Stimulated activated naive CD8-positive, alpha-beta T cell treated with anti-CD3 and anti-CD28 coated beads, Interleukin-15, amount 100 ng/mL, for 72 hours (primary cell): Measurements from ENCODE around the gene NCKIPSD.

Experiments used
- ATAC-seq: fragments of 150-1000 bp; cut with Tn5 transposase; 2 replicates; pipeline ENCODE4 v1.10.0; 2021; ENCODE audit warnings: mild to moderate bottlenecking, moderate library complexity
- DNase-seq, 2 donors: peaks; one replicate each; pipeline ENCODE4 v3.0.0; 2021 to 2022
- H3K27ac Mint-ChIP-seq, 2 donors: one replicate each; pipeline ENCODE4 v1.8.0; 2022; ENCODE audit warnings: mild to moderate bottlenecking in 2 of 2, mixed read lengths in 2 of 2, moderate library complexity in 2 of 2
- H3K27me3 Mint-ChIP-seq: one replicate; pipeline ENCODE4 v1.8.0; 2022; ENCODE audit warnings: mixed read lengths
- H3K4me1 Mint-ChIP-seq: one replicate; pipeline ENCODE4 v1.8.0; 2022; ENCODE audit warnings: mild to moderate bottlenecking, mixed read lengths
- H3K4me3 Mint-ChIP-seq, 2 donors: one replicate each; pipeline ENCODE4 v1.8.0; 2022; ENCODE audit warnings: mild to moderate bottlenecking in 2 of 2, mixed read lengths in 2 of 2, moderate library complexity in 1 of 2
- H3K9me3 Mint-ChIP-seq, 2 donors: one replicate each; pipeline ENCODE4 v1.8.0; 2022; ENCODE audit warnings: mixed read lengths in 2 of 2

NCKIPSD gene

GRCh38 chr3:48672522-48672921 is 13.2 kb downstream of the NCKIPSD start:
- H3K9me3 Mint-ChIP-seq = no peaks in the 10 kb centered on the region
- no peak for DNase-seq
- H3K27me3 Mint-ChIP-seq = no peaks in the 10 kb centered on the region
- no peak for ATAC-seq
- no peaks in the 10 kb centered on the region for H3K4me1 Mint-ChIP-seq
- H3K4me3 Mint-ChIP-seq = no peak overlapping the region
- no peak overlapping the region for H3K27ac Mint-ChIP-seq

DNA sequence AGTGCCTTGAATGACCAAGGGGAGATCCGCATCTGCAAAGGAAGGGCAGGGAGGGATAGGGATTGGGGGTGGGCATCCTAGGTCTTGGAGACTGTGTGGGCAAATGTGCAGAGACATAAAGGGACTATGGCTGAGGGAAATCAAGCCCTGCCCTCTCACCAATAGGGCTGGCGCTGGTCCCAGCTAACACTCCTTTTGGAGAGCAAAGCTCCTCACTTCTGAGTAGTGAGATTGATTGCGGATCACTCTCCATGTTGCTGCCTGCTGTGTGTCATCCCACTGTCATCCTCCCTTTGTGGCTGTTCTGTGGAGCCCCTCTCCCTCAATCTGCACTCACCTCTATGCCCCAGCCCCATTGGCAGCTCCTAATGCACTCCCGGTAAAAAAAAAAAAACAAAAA is 20.8 kb downstream of the NCKIPSD start:
- DNase-seq = no peak
- Mint-ChIP-seq H3K27ac (no peak overlapping the region), H3K27me3 (peaks cover 40% of the 10 kb centered on the region), H3K9me3 (no peaks in the 10 kb centered on the region), H3K4me3 (no peak overlapping the region), H3K4me1 (peaks cover 33% of the 10 kb centered on the region)
- ATAC-seq = no peak

DNA sequence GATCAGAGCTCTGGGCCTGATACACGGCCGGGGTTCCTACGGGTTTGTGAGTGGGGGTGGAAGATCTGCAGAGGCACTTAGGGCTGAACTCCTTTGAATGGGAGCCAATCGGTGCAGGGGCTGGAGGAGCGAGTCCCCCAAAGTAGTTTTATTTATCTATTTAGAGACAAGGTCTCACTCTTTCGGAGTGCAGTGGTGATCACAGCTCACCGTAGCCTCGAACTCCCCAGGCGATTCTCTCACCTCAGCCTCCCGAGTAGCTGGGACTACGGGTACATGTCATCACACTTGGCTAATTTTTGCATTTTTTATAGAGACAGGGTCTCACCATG is 21.4 kb downstream of the NCKIPSD start:
- Mint-ChIP-seq H3K4me3 (peak overlapping the region; percentile 92), H3K9me3 (no peaks in the 10 kb centered on the region), H3K4me1 (peaks cover 33% of the 10 kb centered on the region), H3K27ac (peak overlapping the region in 1 of 2 donors; percentile 93), H3K27me3 (peaks cover 45% of the 10 kb centered on the region)
- ATAC-seq (no peak), DNase-seq (no peak)

DNA sequence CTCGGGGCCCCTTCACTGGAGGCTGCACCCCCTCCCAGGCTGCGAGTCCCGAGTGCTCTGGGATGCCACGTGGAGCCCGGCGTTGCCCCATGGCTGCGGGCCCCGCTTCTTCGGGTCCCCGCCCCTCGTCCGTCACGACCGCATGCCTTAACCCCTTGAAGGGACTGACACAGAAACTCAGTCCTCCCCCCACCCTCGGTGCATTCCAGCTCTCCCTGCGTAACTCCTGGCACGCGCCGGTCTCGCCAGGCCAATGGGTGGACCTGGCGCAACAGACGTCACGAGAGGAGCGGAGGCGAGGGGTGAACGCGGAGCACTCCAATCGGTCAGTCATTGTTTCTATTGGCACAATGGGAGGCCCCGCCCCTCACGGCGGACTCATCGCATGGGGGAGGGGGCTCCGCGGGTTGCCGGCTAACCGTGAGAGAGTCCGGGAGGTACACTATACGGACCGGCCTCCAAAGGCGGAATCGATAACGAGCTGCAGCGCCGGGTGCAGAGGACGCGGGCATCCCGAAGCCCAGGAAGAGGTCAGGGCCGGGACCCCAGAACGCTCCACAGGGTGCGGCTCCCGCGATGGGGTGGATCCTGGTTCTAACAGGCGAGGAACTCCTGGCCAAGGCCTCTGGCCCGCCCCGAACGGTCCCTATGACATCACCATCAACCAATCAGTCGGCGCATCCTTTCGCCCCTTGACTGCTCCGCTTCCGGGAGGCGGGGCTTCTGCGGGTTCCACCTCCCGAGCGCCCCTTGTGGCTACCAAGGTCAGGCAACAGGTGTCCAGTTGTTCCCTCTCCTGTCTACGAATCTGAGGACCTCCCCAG is 22.0 kb downstream of the NCKIPSD start:
- peak overlapping the region; percentile 92 for H3K4me3 Mint-ChIP-seq
- peak overlapping the region; percentile 92 to 93 for H3K27ac Mint-ChIP-seq
- peaks cover 33% of the 10 kb centered on the region for H3K4me1 Mint-ChIP-seq
- DNase-seq = peak; percentile 94 to 96
- peak; percentile 91 for ATAC-seq
- H3K27me3 Mint-ChIP-seq = peaks cover 45% of the 10 kb centered on the region
- H3K9me3 Mint-ChIP-seq = no peaks in the 10 kb centered on the region

DNA sequence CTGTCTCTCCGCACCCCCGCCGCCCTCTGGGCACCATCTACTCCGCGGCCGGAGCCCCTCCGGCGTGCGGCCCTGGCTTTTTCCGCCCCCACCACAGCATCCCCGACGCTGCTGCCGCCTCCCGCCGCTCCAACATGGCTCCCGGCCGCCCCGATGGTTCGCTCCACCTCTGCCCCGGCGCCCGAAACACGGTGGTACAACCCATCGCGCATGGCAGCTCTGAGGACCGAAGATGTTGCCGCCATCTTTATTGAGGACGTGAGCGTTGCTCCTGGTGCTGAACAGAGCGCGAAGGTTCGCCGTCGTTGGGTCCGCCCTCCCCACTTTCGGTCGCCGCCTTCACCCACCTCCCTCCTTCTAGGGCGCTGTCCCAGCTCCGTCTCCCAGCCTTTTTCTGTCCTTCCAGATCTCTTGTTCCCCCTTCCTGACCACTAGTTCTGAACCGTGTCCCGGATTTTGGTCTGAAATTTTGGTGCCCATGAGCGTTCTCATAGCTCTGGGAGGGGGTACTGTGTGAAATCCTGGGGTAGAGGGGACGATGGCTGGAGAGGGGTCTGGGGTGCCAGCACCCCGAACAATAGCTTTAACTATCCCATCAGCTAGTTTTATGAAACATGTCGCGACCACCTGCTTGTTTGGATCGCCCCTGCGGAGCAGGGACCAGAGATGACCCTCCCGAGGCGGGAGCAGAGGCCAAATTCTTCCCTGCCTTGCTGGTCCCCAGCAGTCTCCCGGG is 22.8 kb downstream of the NCKIPSD start, which contains the start of gene CELSR3:
TSS of gene CELSR3 (minus strand) at position 134 of the 736 bp plus-strand sequence. CDS start 252 bp downstream, outside the sequence.
- Mint-ChIP-seq H3K27ac (peak within 1 kb of the TSS; percentile 92 to 93), H3K4me3 (peak within 1 kb of the TSS; percentile 92), H3K27me3 (peaks cover 45% of the 10 kb centered on the region), H3K4me1 (peaks cover 33% of the 10 kb centered on the region), H3K9me3 (no peaks in the 10 kb centered on the region)
- ATAC-seq = peak; percentile 55
- peak; percentile 69 to 82 for DNase-seq

DNA sequence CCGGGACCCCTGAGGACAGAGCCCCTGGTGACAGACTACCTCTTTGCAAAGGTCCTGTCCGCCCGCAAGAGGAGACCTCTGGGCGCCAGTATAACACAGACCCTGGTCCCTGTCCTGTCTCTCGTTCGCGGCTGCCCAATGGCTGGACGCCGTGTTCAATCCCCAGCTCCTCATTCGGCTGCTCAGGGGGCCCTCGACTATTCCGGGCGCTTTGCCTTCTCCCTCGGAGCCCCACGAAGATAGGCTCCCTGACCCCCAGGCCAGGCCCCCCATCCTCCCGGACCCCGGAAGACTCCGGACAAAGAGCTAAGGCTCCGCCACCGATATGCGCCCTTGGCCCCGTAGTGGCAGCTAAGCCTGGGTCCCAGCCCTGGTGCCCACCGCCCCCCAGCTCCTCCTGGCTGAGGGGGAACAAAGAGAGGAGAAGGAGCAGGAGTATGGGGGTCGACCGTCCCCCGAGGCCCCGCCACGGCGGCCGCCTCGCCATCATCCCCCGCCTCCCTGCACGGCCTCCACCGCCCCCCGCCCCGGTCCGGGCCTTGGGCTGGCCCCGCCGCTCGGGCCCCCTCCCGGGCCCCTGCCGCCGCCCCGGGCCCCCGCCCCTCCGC is 23.5 kb downstream of the NCKIPSD start:
- Mint-ChIP-seq H3K4me1 (peaks cover 38% of the 10 kb centered on the region), H3K9me3 (no peaks in the 10 kb centered on the region), H3K4me3 (peak overlapping the region; percentile 71 to 92), H3K27me3 (peaks cover 45% of the 10 kb centered on the region), H3K27ac (no peak overlapping the region)
- DNase-seq = no peak
- no peak for ATAC-seq

GRCh38 chr3:48661501-48662144 is 24.1 kb downstream of the NCKIPSD start:
- DNase-seq (peak; percentile 75 to 86), ATAC-seq (no peak)
- H3K9me3 Mint-ChIP-seq = no peaks in the 10 kb centered on the region
- H3K27me3 Mint-ChIP-seq = peaks cover 45% of the 10 kb centered on the region
- H3K27ac Mint-ChIP-seq = no peak overlapping the region
- H3K4me1 Mint-ChIP-seq = peaks cover 44% of the 10 kb centered on the region
- H3K4me3 Mint-ChIP-seq = peak overlapping the region; percentile 54 to 71

GRCh38 chr3:48660800-48661400 is 24.8 kb downstream of the NCKIPSD start:
- H3K4me3 Mint-ChIP-seq = peak overlapping the region; percentile 45 to 54
- no peak for DNase-seq
- H3K4me1 Mint-ChIP-seq = peaks cover 47% of the 10 kb centered on the region
- no peak for ATAC-seq
- peak overlapping the region in 1 of 2 donors; percentile 78 for H3K27ac Mint-ChIP-seq
- H3K27me3 Mint-ChIP-seq = peaks cover 45% of the 10 kb centered on the region
- no peaks in the 10 kb centered on the region for H3K9me3 Mint-ChIP-seq

GRCh38 chr3:48656841-48657281 is 28.9 kb downstream of the NCKIPSD start:
- peak overlapping the region; percentile 84 to 90 for H3K4me3 Mint-ChIP-seq
- DNase-seq = peak; percentile 50 to 63
- peaks cover 24% of the 10 kb centered on the region for H3K27me3 Mint-ChIP-seq
- H3K9me3 Mint-ChIP-seq = no peaks in the 10 kb centered on the region
- peak overlapping the region; percentile 87 to 91 for H3K27ac Mint-ChIP-seq
- peak; percentile 26 for ATAC-seq
- peaks cover 43% of the 10 kb centered on the region for H3K4me1 Mint-ChIP-seq

DNA sequence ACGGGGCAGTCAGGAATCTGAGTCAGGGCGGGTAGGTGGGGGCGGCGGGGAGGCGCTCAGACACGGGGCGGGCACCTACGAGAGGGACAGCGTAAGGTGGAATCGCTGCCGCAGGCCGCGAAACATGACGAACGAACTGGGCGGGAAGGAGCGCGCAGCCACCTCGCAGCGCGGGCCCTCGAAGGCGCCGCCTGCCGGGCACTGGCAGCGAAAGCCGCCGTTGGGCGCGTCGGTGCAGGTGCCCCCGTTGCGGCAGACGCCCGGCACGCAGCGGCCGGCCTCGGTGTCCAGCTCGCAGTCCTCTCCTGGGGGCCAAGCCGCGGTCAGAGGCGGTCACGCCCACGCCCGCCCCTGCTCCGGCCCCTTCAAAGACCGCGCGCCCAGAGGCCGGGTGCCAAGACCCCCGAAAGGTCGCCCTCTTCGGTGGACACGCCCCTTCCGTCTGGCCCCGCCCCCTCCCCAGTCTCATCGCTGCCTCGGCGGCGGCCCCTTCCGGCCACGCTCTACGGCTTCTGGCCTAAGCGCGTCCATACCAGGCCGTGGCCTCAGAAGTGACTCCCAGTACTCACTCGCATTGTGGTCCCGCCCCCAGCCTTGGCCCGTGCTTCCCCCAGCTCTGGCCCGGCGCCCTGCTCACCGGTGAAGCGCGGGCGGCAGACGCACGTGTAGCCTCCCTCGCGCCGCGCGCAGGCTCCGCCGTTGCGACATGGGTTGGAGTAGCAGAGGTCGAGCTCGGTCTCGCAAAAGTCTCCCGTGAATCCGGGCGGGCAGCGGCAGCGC is 29.5 kb downstream of the NCKIPSD start:
- Mint-ChIP-seq H3K27me3 (peaks cover 18% of the 10 kb centered on the region), H3K4me1 (peaks cover 37% of the 10 kb centered on the region), H3K4me3 (peak overlapping the region; percentile 84 to 90), H3K27ac (peak overlapping the region; percentile 87 to 91), H3K9me3 (no peaks in the 10 kb centered on the region)
- ATAC-seq (peak; percentile 83), DNase-seq (peak; percentile 91 to 93)

- peak; percentile 53 for ATAC-seq
- peak; percentile 46 to 68 for DNase-seq
- peak overlapping the region; percentile 82 to 90 for H3K4me3 Mint-ChIP-seq
- peaks cover 32% of the 10 kb centered on the region for H3K4me1 Mint-ChIP-seq
- no peaks in the 10 kb centered on the region for H3K9me3 Mint-ChIP-seq
- H3K27ac Mint-ChIP-seq = peak overlapping the region; percentile 71 to 85
- H3K27me3 Mint-ChIP-seq = peaks cover 11% of the 10 kb centered on the region
These were observed 30.1 kb downstream of the NCKIPSD start for GRCh38 chr3:48655606-48656005.

GRCh38 chr3:48655063-48655462 is 30.7 kb downstream of the NCKIPSD start:
- no peaks in the 10 kb centered on the region for H3K9me3 Mint-ChIP-seq
- H3K4me3 Mint-ChIP-seq = peak overlapping the region; percentile 82 to 90
- no peak for ATAC-seq
- peak overlapping the region; percentile 71 to 73 for H3K27ac Mint-ChIP-seq
- peaks cover 32% of the 10 kb centered on the region for H3K4me1 Mint-ChIP-seq
- peaks cover 6% of the 10 kb centered on the region for H3K27me3 Mint-ChIP-seq
- DNase-seq = no peak

- no peak overlapping the region for H3K4me3 Mint-ChIP-seq
- no peaks in the 10 kb centered on the region for H3K9me3 Mint-ChIP-seq
- H3K27ac Mint-ChIP-seq = no peak overlapping the region
- ATAC-seq (no peak), DNase-seq (no peak)
- no peaks in the 10 kb centered on the region for H3K27me3 Mint-ChIP-seq
- peaks cover 32% of the 10 kb centered on the region for H3K4me1 Mint-ChIP-seq
These were observed 32.6 kb downstream of the NCKIPSD start for GRCh38 chr3:48652923-48653715.

DNA sequence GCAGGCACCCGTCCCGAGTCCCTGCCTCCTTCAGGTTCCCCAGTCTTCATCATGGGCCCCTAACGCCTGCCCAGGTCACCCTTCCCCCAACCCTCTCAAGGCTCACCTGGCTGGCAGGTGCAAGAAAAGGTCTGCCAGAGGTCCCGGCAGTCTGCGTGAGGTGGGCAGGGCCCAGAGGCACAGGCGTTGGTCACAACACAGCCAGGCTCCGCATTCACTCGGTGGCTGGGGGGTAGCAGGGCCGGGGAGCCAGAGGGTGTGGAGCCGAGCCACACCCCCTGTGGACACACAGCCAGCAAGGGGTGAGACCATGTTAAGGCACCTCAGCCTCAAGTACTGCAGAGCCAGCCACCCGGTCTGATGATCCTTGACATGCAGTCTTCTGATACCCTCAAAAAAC is 33.9 kb downstream of the NCKIPSD start:
- no peak overlapping the region for H3K27ac Mint-ChIP-seq
- H3K4me3 Mint-ChIP-seq = no peak overlapping the region
- H3K27me3 Mint-ChIP-seq = no peaks in the 10 kb centered on the region
- ATAC-seq (no peak), DNase-seq (no peak)
- H3K9me3 Mint-ChIP-seq = no peaks in the 10 kb centered on the region
- H3K4me1 Mint-ChIP-seq = peaks cover 23% of the 10 kb centered on the region
